ENCODE measurements around the gene MYH11. TPM values are rescaled to one million over a fixed set of nuclear protein-coding genes. Genes with fewer than 3 reads are reported as not detected.

Gene MYH11
- total RNA-seq, 1 donor from 2014 or later = 0.07 TPM

DNA sequence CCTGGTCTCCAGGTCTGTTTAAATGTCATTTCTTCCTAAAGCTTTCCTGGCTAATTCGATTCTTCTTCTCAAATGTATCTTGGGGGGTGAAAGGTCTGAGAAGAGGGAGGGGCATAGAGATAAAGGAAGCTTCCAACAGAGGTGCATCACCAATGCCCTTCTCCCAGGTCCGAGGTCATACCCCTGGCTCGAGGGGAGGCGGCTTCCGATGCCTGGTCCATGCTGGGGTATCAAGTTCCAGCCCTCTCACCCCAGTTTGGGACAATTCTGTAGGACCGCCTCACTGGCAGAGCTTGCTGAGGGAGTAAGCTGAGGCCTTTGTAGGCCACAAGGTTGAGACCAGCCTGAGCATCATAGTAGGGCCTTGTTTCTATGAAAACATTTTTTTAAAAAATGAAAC is 41.8 kb upstream of the MYH11 start:
- Histone ChIP-seq H3K9me3 (ENCODE audit: low read depth) (no peaks in the 10 kb centered on the region), H3F3A (ENCODE audit: low read depth) (no peaks in the 10 kb centered on the region), H2AFZ (replicated peaks) (no peak overlapping the region), H3K4me3 (no peak overlapping the region), H3K9ac (no peak overlapping the region), H3K27ac (no peak overlapping the region), H3K27me3 (no peaks in the 10 kb centered on the region), H3K4me2 (no peak overlapping the region), H3K4me1 (no peaks in the 10 kb centered on the region), H3K79me2 (ENCODE audit: low read depth) (no peaks in the 10 kb centered on the region), H4K20me1 (ENCODE audit: low read depth) (no peaks in the 10 kb centered on the region), H3K36me3 (no peaks in the 10 kb centered on the region)
- no peaks in the 10 kb centered on the region for H3K4me1 Mint-ChIP-seq
- no peak overlapping the region for H3K4me3 Mint-ChIP-seq
- peaks cover 7% of the 10 kb centered on the region for H3K27me3 Mint-ChIP-seq (ENCODE audit: insufficient read depth, low read depth)
- no peak overlapping the region for H3K27ac Mint-ChIP-seq
- no peak for DNase-seq (ENCODE audit: low spot score)
- TF ChIP-seq EZH2 (IDR thresholded peaks at IDR 0.05) = no peak
- no peak for TF ChIP-seq EZH2phosphoT487 (IDR thresholded peaks at IDR 0.05)
- TF ChIP-seq, protein P1, sequence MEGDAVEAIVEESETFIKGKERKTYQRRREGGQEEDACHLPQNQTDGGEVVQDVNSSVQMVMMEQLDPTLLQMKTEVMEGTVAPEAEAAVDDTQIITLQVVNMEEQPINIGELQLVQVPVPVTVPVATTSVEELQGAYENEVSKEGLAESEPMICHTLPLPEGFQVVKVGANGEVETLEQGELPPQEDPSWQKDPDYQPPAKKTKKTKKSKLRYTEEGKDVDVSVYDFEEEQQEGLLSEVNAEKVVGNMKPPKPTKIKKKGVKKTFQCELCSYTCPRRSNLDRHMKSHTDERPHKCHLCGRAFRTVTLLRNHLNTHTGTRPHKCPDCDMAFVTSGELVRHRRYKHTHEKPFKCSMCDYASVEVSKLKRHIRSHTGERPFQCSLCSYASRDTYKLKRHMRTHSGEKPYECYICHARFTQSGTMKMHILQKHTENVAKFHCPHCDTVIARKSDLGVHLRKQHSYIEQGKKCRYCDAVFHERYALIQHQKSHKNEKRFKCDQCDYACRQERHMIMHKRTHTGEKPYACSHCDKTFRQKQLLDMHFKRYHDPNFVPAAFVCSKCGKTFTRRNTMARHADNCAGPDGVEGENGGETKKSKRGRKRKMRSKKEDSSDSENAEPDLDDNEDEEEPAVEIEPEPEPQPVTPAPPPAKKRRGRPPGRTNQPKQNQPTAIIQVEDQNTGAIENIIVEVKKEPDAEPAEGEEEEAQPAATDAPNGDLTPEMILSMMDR (IDR thresholded peaks at IDR 0.05) = no peak
- H3K36me3 Mint-ChIP-seq = no peaks in the 10 kb centered on the region
- H3K9me3 Mint-ChIP-seq = no peaks in the 10 kb centered on the region

DNA sequence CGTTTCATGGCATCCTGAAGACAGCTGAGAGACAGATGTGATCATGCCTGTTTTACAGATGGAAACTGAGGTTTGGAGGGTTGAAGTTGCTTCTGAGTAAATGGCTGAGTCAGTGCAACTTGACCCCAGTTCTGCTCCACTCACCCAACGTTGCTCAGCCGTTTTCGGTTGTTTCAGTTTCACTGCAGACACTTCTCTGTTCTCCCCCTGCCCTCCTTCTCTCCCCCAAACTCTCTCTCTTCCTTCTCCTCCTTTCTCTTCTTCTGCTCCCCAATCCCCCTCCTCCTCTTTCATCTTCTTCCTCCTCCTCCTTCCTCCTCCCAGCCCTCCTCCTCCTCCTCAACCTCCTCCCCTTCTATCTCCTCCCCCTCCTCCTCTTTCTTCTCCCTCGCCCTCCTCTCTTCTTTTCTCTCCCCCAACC is 41.0 kb upstream of the MYH11 start:
- H3K4me2 ChIP-seq = no peak overlapping the region
- H3F3A ChIP-seq (ENCODE audit: low read depth) = no peaks in the 10 kb centered on the region
- H3K36me3 Mint-ChIP-seq = no peaks in the 10 kb centered on the region
- H3K9ac ChIP-seq = no peak overlapping the region
- no peaks in the 10 kb centered on the region for H4K20me1 ChIP-seq (ENCODE audit: low read depth)
- no peak overlapping the region for H3K4me3 ChIP-seq
- no peaks in the 10 kb centered on the region for H3K36me3 ChIP-seq
- H3K27me3 ChIP-seq = no peaks in the 10 kb centered on the region
- no peaks in the 10 kb centered on the region for H3K79me2 ChIP-seq (ENCODE audit: low read depth)
- H3K4me1 ChIP-seq = no peaks in the 10 kb centered on the region
- H3K27ac Mint-ChIP-seq = no peak overlapping the region
- H3K27me3 Mint-ChIP-seq (ENCODE audit: insufficient read depth, low read depth) = peaks cover 7% of the 10 kb centered on the region
- TF ChIP-seq EZH2 (IDR thresholded peaks at IDR 0.05) = no peak
- TF ChIP-seq, protein P1 (IDR thresholded peaks at IDR 0.05) = no peak
- no peak for DNase-seq (ENCODE audit: low spot score)
- H3K4me3 Mint-ChIP-seq = no peak overlapping the region
- no peak overlapping the region for H3K27ac ChIP-seq
- H3K9me3 ChIP-seq (ENCODE audit: low read depth) = no peaks in the 10 kb centered on the region
- no peak overlapping the region for H2AFZ ChIP-seq (replicated peaks)
- H3K9me3 Mint-ChIP-seq = no peaks in the 10 kb centered on the region
- H3K4me1 Mint-ChIP-seq = no peaks in the 10 kb centered on the region

DNA sequence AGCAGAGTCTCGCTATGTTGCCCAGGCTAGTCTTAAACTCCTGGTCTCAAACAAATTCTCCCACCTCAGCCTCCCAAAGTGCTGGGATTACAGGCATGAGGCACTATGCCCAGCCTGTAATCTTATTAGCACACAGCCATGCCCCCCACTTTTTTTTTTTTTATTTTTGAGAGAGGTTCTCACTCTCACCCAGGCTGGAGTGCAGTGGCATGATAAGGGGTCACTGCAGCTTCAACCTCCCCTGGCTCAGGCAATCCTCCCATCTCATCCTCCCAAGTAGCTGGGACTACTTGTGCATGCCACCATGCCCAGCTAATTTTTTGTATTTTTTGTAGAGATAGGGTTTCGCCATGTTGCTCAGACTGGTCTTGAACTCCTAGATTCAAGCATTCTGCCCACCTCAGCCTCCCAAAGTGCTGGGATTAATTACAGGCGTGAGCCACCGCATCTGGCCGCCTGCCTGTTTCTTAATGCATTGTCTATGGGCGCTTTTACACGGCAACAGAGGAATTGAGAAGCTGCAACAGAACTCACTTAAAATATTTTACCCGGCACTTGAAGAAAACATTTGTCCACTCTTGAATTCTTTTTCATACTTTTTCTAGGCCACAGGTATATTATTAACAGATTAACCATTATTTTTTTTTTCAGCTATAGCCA is 40.4 kb upstream of the MYH11 start:
- H3K27me3 Mint-ChIP-seq (ENCODE audit: insufficient read depth, low read depth) = peaks cover 6% of the 10 kb centered on the region
- no peaks in the 10 kb centered on the region for H3K27me3 ChIP-seq
- no peak overlapping the region for H3K4me3 ChIP-seq
- H3K4me2 ChIP-seq = no peak overlapping the region
- H3K27ac ChIP-seq = no peak overlapping the region
- H3K36me3 ChIP-seq = no peaks in the 10 kb centered on the region
- no peaks in the 10 kb centered on the region for H3K79me2 ChIP-seq (ENCODE audit: low read depth)
- H3F3A ChIP-seq (ENCODE audit: low read depth) = no peaks in the 10 kb centered on the region
- no peak overlapping the region for H2AFZ ChIP-seq (replicated peaks)
- no peak overlapping the region for H3K9ac ChIP-seq
- H3K36me3 Mint-ChIP-seq = no peaks in the 10 kb centered on the region
- no peaks in the 10 kb centered on the region for H3K9me3 Mint-ChIP-seq
- no peak overlapping the region for H3K4me3 Mint-ChIP-seq
- no peaks in the 10 kb centered on the region for H3K4me1 Mint-ChIP-seq
- H3K4me1 ChIP-seq = no peaks in the 10 kb centered on the region
- H3K27ac Mint-ChIP-seq = no peak overlapping the region
- TF ChIP-seq EZH2phosphoT487 (IDR thresholded peaks at IDR 0.05) = no peak
- no peak for TF ChIP-seq EZH2 (IDR thresholded peaks at IDR 0.05)
- TF ChIP-seq, protein P1 (IDR thresholded peaks at IDR 0.05) = no peak
- no peak for DNase-seq (ENCODE audit: low spot score)
- no peaks in the 10 kb centered on the region for H3K9me3 ChIP-seq (ENCODE audit: low read depth)
- no peaks in the 10 kb centered on the region for H4K20me1 ChIP-seq (ENCODE audit: low read depth)

Measured in neural progenitor cell (in vitro differentiated cells).